Stimulated activated CD8-positive, alpha-beta memory T cell treated with anti-CD3 and anti-CD28 coated beads, Interleukin-15, amount 100 ng/mL, for 24 hours (primary cell): ENCODE data around the gene GNB1.

Experiments used
- DNase-seq: peaks from one replicate; pipeline ENCODE4 v3.0.0-alpha.2; 2020; ENCODE audit warnings: low read depth

Gene GNB1

GRCh38 chr1:1922956-1923833 is 32.3 kb upstream of the GNB1 start:
- no peak for DNase-seq

GRCh38 chr1:1922702-1922955 is 31.7 kb upstream of the GNB1 start:
- no peak for DNase-seq

- no peak for DNase-seq
Measured at GRCh38 chr1:1921901-1922701, 31.2 kb upstream of the GNB1 start.

- no peak for DNase-seq
Measured at GRCh38 chr1:1921459-1921862, 30.6 kb upstream of the GNB1 start.

- no peak for DNase-seq
Measured at GRCh38 chr1:1920608-1921458, 29.9 kb upstream of the GNB1 start.

GRCh38 chr1:1920057-1920607 is 29.2 kb upstream of the GNB1 start:
- no peak for DNase-seq

GRCh38 chr1:1919304-1920056 is 28.6 kb upstream of the GNB1 start:
- peak; percentile 95 for DNase-seq

GRCh38 chr1:1918901-1919303 is 28.0 kb upstream of the GNB1 start, which contains the start of gene TMEM52:
Gene TMEM52, minus strand, starts transcription at chr1:1919279. Its CDS starts 14 bp downstream, at chr1:1919265.
- DNase-seq: no peak

- no peak for DNase-seq
Measured at GRCh38 chr1:1917995-1918900, 27.4 kb upstream of the GNB1 start.

- no peak for DNase-seq
Measured at GRCh38 chr1:1917304-1917976, 26.6 kb upstream of the GNB1 start.

- no peak for DNase-seq
Measured at GRCh38 chr1:1916851-1917251, 26.0 kb upstream of the GNB1 start.

GRCh38 chr1:1915911-1916840 is 25.3 kb upstream of the GNB1 start:
- DNase-seq: no peak

- no peak for DNase-seq
Measured at GRCh38 chr1:1914971-1915692, 24.2 kb upstream of the GNB1 start, which contains the start of gene CALML6. Gene CALML6, plus strand, starts transcription at chr1:1915260. Its CDS starts 21 bp downstream, at chr1:1915281.

- no peak for DNase-seq
Measured at GRCh38 chr1:1914101-1914970, 23.4 kb upstream of the GNB1 start.

GRCh38 chr1:1911350-1912041 is 20.6 kb upstream of the GNB1 start:
- DNase-seq: no peak

GRCh38 chr1:1910651-1911331 is 19.9 kb upstream of the GNB1 start:
- DNase-seq: no peak
